ENCODE results near the gene FAM110D.

FAM110D gene

GRCh38 chr1:26184086-26184485 is 25.2 kb downstream of the FAM110D start:
- Histone ChIP-seq H3K36me3 (ENCODE audit: insufficient read depth, low read length) (no peaks in the 10 kb centered on the region), H3K9ac (ENCODE audit: low read length) (no peak overlapping the region), H3K27me3 (ENCODE audit: control insufficient read depth in 1 of 2, insufficient read depth in 2 of 2, low read length in 2 of 2) (no peaks in the 10 kb centered on the region), H3K27ac (ENCODE audit: low read depth, low read length) (no peak overlapping the region), H3K9me3 (ENCODE audit: low read length) (no peaks in the 10 kb centered on the region), H3K4me3 (ENCODE audit: low read depth in 1 of 2, low read length in 2 of 2) (no peak overlapping the region), H3K4me1 (ENCODE audit: insufficient read depth, low read length) (no peaks in the 10 kb centered on the region)

- no peaks in the 10 kb centered on the region for H3K9me3 ChIP-seq (ENCODE audit: low read length)
- no peaks in the 10 kb centered on the region for H3K4me1 ChIP-seq (ENCODE audit: insufficient read depth, low read length)
- H3K27me3 ChIP-seq (ENCODE audit: control insufficient read depth in 1 of 2, insufficient read depth in 2 of 2, low read length in 2 of 2) = no peaks in the 10 kb centered on the region
- no peak overlapping the region for H3K27ac ChIP-seq (ENCODE audit: low read depth, low read length)
- H3K9ac ChIP-seq (ENCODE audit: low read length) = no peak overlapping the region
- no peaks in the 10 kb centered on the region for H3K36me3 ChIP-seq (ENCODE audit: insufficient read depth, low read length)
- no peak overlapping the region for H3K4me3 ChIP-seq (ENCODE audit: low read depth in 1 of 2, low read length in 2 of 2)
Observed at GRCh38 chr1:26184883-26185282, 26.0 kb downstream of the FAM110D start.

- Histone ChIP-seq H3K27ac (ENCODE audit: low read depth, low read length) (no peak overlapping the region), H3K9ac (ENCODE audit: low read length) (no peak overlapping the region), H3K27me3 (ENCODE audit: control insufficient read depth in 1 of 2, insufficient read depth in 2 of 2, low read length in 2 of 2) (no peaks in the 10 kb centered on the region), H3K36me3 (ENCODE audit: insufficient read depth, low read length) (no peaks in the 10 kb centered on the region), H3K4me1 (ENCODE audit: insufficient read depth, low read length) (no peaks in the 10 kb centered on the region), H3K9me3 (ENCODE audit: low read length) (no peaks in the 10 kb centered on the region), H3K4me3 (ENCODE audit: low read depth in 1 of 2, low read length in 2 of 2) (no peak overlapping the region)
Observed at GRCh38 chr1:26187882-26188281, 29.0 kb downstream of the FAM110D start.

GRCh38 chr1:26188477-26188876 is 29.6 kb downstream of the FAM110D start:
- H3K27ac ChIP-seq (ENCODE audit: low read depth, low read length) = no peak overlapping the region
- H3K9me3 ChIP-seq (ENCODE audit: low read length) = no peaks in the 10 kb centered on the region
- no peaks in the 10 kb centered on the region for H3K36me3 ChIP-seq (ENCODE audit: insufficient read depth, low read length)
- no peaks in the 10 kb centered on the region for H3K4me1 ChIP-seq (ENCODE audit: insufficient read depth, low read length)
- no peak overlapping the region for H3K4me3 ChIP-seq (ENCODE audit: low read depth in 1 of 2, low read length in 2 of 2)
- no peaks in the 10 kb centered on the region for H3K27me3 ChIP-seq (ENCODE audit: control insufficient read depth in 1 of 2, insufficient read depth in 2 of 2, low read length in 2 of 2)
- no peak overlapping the region for H3K9ac ChIP-seq (ENCODE audit: low read length)

GRCh38 chr1:26189331-26189730 is 30.5 kb downstream of the FAM110D start:
- H3K9me3 ChIP-seq (ENCODE audit: low read length) = no peaks in the 10 kb centered on the region
- H3K9ac ChIP-seq (ENCODE audit: low read length) = no peak overlapping the region
- H3K36me3 ChIP-seq (ENCODE audit: insufficient read depth, low read length) = no peaks in the 10 kb centered on the region

GRCh38 chr1:26189751-26190275 is 30.9 kb downstream of the FAM110D start:
- H3K27me3 ChIP-seq (ENCODE audit: control insufficient read depth in 1 of 2, insufficient read depth in 2 of 2, low read length in 2 of 2) = no peaks in the 10 kb centered on the region
- H3K9ac ChIP-seq (ENCODE audit: low read length) = no peak overlapping the region
- H3K27ac ChIP-seq (ENCODE audit: low read depth, low read length) = no peak overlapping the region
- no peak overlapping the region for H3K4me3 ChIP-seq (ENCODE audit: low read depth in 1 of 2, low read length in 2 of 2)
- H3K36me3 ChIP-seq (ENCODE audit: insufficient read depth, low read length) = no peaks in the 10 kb centered on the region
- H3K4me1 ChIP-seq (ENCODE audit: insufficient read depth, low read length) = no peaks in the 10 kb centered on the region
- H3K9me3 ChIP-seq (ENCODE audit: low read length) = no peaks in the 10 kb centered on the region

More at GRCh38 chr1:26189331-26189730, 30.5 kb downstream of the FAM110D start:
- no peak overlapping the region for H3K27ac ChIP-seq (ENCODE audit: low read depth, low read length)
- H3K4me3 ChIP-seq (ENCODE audit: low read depth in 1 of 2, low read length in 2 of 2) = no peak overlapping the region
- H3K4me1 ChIP-seq (ENCODE audit: insufficient read depth, low read length) = no peaks in the 10 kb centered on the region
- H3K27me3 ChIP-seq (ENCODE audit: control insufficient read depth in 1 of 2, insufficient read depth in 2 of 2, low read length in 2 of 2) = no peaks in the 10 kb centered on the region

GRCh38 chr1:26190373-26190987 is 31.6 kb downstream of the FAM110D start, which contains the start of gene CATSPER4:
TSS of gene CATSPER4 (plus strand) at chr1:26190602. CDS start at chr1:26190628, 26 bp downstream.
- Histone ChIP-seq H3K4me1 (ENCODE audit: insufficient read depth, low read length) (no peaks in the 10 kb centered on the region), H3K9me3 (ENCODE audit: low read length) (no peaks in the 10 kb centered on the region), H3K27ac (ENCODE audit: low read depth, low read length) (no peak within 1 kb of the TSS), H3K36me3 (ENCODE audit: insufficient read depth, low read length) (no peaks in the 10 kb centered on the region), H3K27me3 (ENCODE audit: control insufficient read depth in 1 of 2, insufficient read depth in 2 of 2, low read length in 2 of 2) (no peaks in the 10 kb centered on the region), H3K9ac (ENCODE audit: low read length) (no peak within 1 kb of the TSS), H3K4me3 (ENCODE audit: low read depth in 1 of 2, low read length in 2 of 2) (no peak within 1 kb of the TSS)

- H3K27ac ChIP-seq (ENCODE audit: low read depth, low read length) = no peak overlapping the region
- H3K4me1 ChIP-seq (ENCODE audit: insufficient read depth, low read length) = no peaks in the 10 kb centered on the region
- no peaks in the 10 kb centered on the region for H3K9me3 ChIP-seq (ENCODE audit: low read length)
- no peak overlapping the region for H3K9ac ChIP-seq (ENCODE audit: low read length)
- H3K4me3 ChIP-seq (ENCODE audit: low read depth in 1 of 2, low read length in 2 of 2) = no peak overlapping the region
- H3K36me3 ChIP-seq (ENCODE audit: insufficient read depth, low read length) = no peaks in the 10 kb centered on the region
- H3K27me3 ChIP-seq (ENCODE audit: control insufficient read depth in 1 of 2, insufficient read depth in 2 of 2, low read length in 2 of 2) = no peaks in the 10 kb centered on the region
Observed at GRCh38 chr1:26191739-26192138, 32.9 kb downstream of the FAM110D start.

GRCh38 chr1:26195805-26196204 is 36.9 kb downstream of the FAM110D start:
- Histone ChIP-seq H3K36me3 (ENCODE audit: insufficient read depth, low read length) (no peaks in the 10 kb centered on the region), H3K9ac (ENCODE audit: low read length) (no peak overlapping the region), H3K27me3 (ENCODE audit: control insufficient read depth in 1 of 2, insufficient read depth in 2 of 2, low read length in 2 of 2) (no peaks in the 10 kb centered on the region), H3K4me3 (ENCODE audit: low read depth in 1 of 2, low read length in 2 of 2) (no peak overlapping the region), H3K4me1 (ENCODE audit: insufficient read depth, low read length) (no peaks in the 10 kb centered on the region), H3K27ac (ENCODE audit: low read depth, low read length) (no peak overlapping the region), H3K9me3 (ENCODE audit: low read length) (no peaks in the 10 kb centered on the region)

GRCh38 chr1:26197301-26197700 is 38.4 kb downstream of the FAM110D start:
- Histone ChIP-seq H3K27ac (ENCODE audit: low read depth, low read length) (no peak overlapping the region), H3K9me3 (ENCODE audit: low read length) (no peaks in the 10 kb centered on the region), H3K4me3 (ENCODE audit: low read depth in 1 of 2, low read length in 2 of 2) (no peak overlapping the region), H3K4me1 (ENCODE audit: insufficient read depth, low read length) (no peaks in the 10 kb centered on the region), H3K36me3 (ENCODE audit: insufficient read depth, low read length) (no peaks in the 10 kb centered on the region), H3K27me3 (ENCODE audit: control insufficient read depth in 1 of 2, insufficient read depth in 2 of 2, low read length in 2 of 2) (no peaks in the 10 kb centered on the region), H3K9ac (ENCODE audit: low read length) (no peak overlapping the region)

GRCh38 chr1:26197813-26198212 is 38.9 kb downstream of the FAM110D start:
- Histone ChIP-seq H3K27me3 (ENCODE audit: control insufficient read depth in 1 of 2, insufficient read depth in 2 of 2, low read length in 2 of 2) (peaks cover 0 to under 1% of the 10 kb centered on the region in 2 donors), H3K9ac (ENCODE audit: low read length) (no peak overlapping the region), H3K9me3 (ENCODE audit: low read length) (no peaks in the 10 kb centered on the region), H3K4me1 (ENCODE audit: insufficient read depth, low read length) (no peaks in the 10 kb centered on the region), H3K4me3 (ENCODE audit: low read depth in 1 of 2, low read length in 2 of 2) (no peak overlapping the region), H3K27ac (ENCODE audit: low read depth, low read length) (no peak overlapping the region), H3K36me3 (ENCODE audit: insufficient read depth, low read length) (no peaks in the 10 kb centered on the region)

- no peak overlapping the region for H3K4me3 ChIP-seq (ENCODE audit: low read depth in 1 of 2, low read length in 2 of 2)
Observed at GRCh38 chr1:26200413-26200812, 41.5 kb downstream of the FAM110D start.

More at GRCh38 chr1:26200413-26200812, 41.5 kb downstream of the FAM110D start:
- Histone ChIP-seq H3K9me3 (ENCODE audit: low read length) (no peaks in the 10 kb centered on the region), H3K9ac (ENCODE audit: low read length) (no peak overlapping the region), H3K27ac (ENCODE audit: low read depth, low read length) (no peak overlapping the region), H3K36me3 (ENCODE audit: insufficient read depth, low read length) (no peaks in the 10 kb centered on the region), H3K27me3 (ENCODE audit: control insufficient read depth in 1 of 2, insufficient read depth in 2 of 2, low read length in 2 of 2) (peaks cover 0 to 4% of the 10 kb centered on the region in 2 donors), H3K4me1 (ENCODE audit: insufficient read depth, low read length) (no peaks in the 10 kb centered on the region)

Data from muscle layer of colon (tissue), 2 donors.